LHCN-M2 (cell line): Measurements from ENCODE around the gene CFC1. TPM values are rescaled to one million over a fixed set of nuclear protein-coding genes. Genes with fewer than 3 reads are reported as not detected.
"Not testable (repeated sequence)": the region's sequence is repeated elsewhere in the genome, so short reads cannot be mapped to it uniquely, and the experiment has no call there.

ENCODE experiments used
- DNase-seq: peaks from one replicate; pipeline ENCODE4 v3.0.0-alpha.2; 2012; ENCODE audit warnings: low read depth
- polyA plus RNA-seq: library from polyadenylated mRNA; unstranded; fragments of >200 nt; gene quantifications from one replicate; pipeline ENCODE4 v1.2.1, GENCODE V29; 2012; ENCODE audit warnings: missing spikeins
- total RNA-seq: library from RNA; depleted of rRNA; stranded (reverse); fragments of >200 nt; gene quantifications from 2 replicates; pipeline ENCODE4 v1.2.3, GENCODE V29; 2014; rRNA removed

The CFC1 gene
- total RNA-seq, result not detected in 2 replicates
- polyA plus RNA-seq, result not detected

DNA sequence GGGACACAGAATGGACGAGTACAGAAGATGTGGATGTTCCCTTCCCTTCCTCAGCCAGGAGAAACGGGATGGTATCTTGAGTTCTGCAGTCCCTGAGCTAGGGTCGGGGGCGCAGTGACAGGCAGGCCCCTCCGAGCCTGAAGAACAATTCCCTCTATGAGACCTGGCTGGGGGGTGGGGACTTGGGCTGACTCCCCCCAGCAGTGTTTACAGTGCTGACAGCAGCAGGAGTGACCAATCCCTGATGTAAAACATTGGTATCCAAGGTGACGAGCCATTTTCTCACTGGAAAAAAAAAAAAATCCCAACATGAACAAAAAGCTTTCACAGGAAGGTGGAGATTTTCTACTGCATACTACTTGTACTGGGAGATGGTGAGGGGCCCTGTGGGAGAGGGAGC lies at the start of gene CFC1:
TSS of gene CFC1 (minus strand) at position 183 of the 400 bp plus-strand sequence. CDS start 288 bp downstream, outside the sequence.
- not testable (repeated sequence) for DNase-seq

DNA sequence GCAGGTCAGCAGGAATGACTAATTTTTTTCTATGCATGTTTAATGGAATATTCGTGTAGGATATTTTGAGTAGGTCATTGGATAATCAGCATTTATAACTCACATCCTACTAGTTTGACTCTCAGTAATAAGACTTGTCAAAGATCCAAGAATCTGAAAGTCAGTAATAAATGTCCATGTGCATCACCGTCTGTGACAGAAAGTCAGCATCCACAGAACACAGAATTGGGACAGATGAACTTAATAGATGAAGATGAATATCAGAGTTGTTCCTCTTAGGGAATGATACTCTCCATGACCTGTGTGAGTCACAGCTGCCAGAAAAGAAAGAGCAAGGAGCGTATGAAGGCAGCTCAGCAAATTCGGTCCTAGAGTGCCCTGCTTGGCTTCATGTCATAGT lies 42.3 kb upstream of the CFC1 start:
- DNase-seq, result not testable (repeated sequence)

DNA sequence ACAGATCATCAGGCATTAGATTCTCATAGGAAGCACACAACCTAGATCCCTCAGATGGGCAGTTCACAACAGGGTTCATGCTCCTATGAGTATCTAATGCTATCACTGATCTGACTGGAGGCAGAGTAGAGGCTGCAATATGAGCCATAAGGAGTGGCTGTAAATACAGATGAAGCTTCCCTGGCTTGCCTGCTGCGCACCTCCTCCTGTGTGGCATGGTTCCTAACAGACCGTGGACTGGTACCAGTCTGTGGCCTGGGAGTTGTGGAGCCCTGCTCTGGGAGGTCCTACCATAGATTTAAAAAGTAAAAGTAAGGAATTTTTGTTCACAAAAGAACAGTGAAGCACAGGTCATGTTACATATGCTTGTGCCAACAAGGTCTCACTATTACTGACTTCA lies 39.6 kb upstream of the CFC1 start:
- DNase-seq, result not testable (repeated sequence)

DNA sequence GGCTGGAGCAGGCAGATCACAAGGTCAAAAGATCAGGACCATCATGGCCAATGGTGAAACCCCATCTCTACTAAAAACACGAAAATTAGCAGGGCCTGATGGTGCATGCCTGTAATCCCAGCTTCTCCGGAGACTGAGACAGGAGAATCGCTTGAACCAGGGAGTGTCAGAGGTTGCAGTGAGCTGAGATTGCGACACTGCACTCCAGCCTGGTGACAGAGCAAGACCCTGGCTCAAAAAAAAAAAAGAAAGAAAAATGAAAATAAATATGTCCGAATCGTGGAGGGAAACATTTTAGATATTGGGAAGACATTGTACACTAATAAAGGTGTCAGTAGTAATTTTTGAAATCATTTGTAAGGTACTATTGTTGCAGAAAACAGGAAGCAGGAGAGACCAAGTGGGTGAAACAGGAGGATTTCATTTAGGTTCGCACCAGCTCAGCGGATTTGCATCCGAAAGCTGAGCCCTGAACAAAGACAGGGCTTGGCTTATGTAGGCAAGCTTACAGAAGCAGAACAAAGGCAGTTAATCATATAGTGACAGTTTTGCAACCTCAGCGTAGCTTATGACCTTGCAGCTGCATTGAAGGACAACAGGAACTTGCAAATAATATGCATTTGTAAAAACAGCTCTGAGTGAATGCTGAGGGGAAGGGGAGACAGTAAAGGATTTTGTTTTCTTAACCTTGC lies 29.6 kb upstream of the CFC1 start:
- not testable (repeated sequence) for DNase-seq

DNA sequence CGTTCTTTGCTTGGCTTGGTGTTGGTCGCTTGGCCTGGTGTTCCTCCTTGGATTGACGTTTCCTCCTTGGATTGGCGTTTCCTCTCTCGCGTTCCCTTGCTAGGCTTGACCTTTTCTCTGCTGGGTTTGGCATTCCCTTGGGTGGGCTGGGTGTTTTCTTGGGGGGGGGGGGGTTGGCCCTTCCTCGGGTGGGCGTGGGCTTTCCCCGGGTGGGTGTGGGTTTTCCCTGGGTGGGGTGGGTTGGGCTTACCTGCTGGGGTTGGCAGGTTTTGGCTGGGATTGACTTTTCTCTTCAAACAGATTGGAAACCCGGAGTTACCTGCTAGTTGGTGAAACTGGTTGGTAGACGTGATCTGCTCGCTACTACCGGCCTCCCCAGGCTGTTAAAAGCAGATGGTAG lies 11.8 kb upstream of the CFC1 start, which contains the start of gene POTEJ:
TSS of gene POTEJ (plus strand) at position 301 of the 400 bp plus-strand sequence. CDS start at position 394, 93 bp downstream.
- DNase-seq, result not testable (repeated sequence)

DNA sequence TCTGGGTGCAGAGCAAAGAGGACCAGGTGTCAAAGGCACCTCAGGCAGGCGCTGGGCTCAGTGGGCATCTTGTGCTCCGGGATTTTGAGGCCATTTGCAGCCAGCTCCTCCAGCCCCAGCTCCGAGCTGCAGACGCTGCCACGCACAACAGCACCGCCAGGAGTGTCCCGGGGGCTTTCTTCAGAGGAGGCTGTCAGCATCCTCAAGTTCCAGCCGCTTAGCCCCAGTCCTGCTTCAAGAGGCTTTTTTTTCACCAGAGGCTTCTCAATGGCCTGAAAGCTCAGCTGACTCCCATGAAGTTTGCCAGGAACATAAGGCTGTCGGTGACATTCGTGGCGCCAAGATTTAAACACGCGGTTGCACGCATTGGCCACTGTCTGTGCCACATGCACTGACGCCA lies 11.1 kb upstream of the CFC1 start:
- DNase-seq, result not testable (repeated sequence)

DNA sequence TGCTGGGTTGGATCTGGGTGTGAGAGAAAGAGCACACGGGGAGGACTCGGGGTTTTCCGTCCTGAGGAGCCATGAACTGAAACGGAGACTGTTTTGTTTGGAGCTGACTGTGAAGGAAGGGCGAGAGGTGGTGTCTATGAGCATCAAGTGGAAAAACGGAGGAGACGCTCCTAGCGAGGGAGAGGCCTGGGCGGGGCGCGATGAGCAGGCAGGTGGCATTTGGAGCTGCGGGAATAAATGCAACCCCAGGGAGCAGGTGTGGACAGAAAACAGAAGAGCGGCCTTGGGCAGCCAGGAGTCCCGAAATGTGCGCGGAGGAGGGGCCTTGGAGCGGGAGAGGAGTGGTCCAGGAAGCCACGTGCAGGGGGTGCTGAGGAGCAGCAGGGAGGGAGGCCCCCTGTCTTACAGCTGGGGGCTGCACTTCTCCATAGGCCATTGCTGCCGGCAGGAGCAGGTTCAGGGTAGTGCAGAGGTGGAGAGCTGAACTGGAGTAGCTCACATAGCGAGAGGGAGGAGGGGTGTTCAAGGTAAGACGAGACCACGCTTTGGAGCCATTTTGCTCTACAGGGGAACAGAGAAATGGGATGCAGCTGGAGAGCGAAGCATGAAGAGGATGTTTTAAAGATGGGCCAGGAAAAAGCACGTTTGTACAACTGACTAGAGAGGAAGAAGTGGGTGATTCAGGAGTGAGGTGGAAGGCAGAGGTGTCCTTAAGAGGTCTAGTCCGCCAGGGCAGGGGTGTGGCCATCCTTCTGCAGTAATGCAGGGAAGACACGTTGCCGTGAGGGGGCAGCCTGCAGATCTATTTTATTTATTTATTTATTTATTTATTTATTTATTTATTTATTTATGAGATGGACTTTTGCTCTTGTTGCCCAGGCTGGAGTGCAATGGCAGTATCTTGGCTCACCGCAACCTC lies 9.9 kb upstream of the CFC1 start:
- DNase-seq, result not testable (repeated sequence)

DNA sequence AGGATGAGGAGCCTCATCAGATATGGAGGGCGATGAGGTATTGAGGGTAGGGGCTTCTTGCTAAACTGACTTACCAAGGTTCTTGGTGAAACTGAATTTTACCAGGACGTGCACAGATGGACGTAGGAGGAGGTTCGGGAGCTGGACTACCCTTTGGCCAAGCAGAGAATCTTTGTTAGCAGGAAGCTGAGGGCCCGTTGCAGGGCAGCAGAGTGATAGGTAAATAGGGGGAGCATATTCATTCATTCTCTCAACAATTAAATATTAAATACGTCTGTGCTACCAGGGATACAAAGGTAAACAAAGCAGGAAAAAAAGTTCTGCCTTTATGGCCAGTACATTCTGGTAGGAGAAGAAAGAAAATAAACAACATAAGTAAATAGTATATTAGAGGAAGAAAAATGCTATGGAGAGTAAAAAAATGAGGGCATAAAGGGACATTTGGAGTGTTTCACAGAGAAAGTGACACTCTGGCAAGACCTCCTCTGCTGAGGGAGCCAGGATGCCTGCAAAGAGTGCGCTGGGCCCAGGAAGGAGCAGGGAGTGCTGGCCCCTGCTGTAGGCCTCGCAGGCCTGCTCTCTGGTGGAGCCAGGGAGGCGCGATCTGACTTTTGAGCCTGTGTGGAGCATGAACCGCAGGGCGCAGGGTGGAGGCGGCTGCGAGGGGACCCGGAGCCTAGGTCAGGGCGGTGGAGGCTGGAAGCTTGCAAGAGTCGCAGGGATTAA lies 9.1 kb upstream of the CFC1 start:
- not testable (repeated sequence) for DNase-seq

DNA sequence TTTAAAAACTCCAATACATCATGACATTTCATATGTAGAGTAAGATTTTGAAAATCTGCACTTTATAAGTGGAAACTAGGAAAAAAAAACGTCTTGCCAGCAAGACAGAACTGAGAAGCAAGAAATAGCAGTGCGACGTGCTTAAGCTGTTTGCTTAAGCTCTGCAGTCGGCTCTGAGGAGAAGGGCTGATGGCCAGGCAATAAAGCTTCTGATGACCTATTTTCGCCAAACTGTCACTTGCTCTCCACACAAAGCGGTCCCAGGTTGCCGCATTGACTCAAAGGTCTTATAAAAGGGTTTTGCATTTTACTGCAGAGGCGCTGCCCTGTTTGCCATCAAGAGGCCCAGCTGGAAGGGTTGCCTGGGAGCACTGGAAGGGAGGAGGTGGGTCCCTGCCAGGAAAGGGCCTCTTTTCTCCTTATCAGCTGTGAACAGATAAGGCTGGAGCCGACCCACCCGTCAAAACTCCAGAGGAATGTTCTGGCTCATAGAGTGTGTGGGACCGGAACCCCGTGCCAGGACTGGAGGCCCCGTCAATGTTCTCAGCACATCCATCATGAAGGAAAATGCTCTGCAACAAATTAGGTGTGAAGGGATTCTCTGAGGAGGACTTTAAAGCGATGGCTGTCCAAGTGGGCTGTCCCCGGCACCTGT lies 2.4 kb upstream of the CFC1 start:
- not testable (repeated sequence) for DNase-seq

DNA sequence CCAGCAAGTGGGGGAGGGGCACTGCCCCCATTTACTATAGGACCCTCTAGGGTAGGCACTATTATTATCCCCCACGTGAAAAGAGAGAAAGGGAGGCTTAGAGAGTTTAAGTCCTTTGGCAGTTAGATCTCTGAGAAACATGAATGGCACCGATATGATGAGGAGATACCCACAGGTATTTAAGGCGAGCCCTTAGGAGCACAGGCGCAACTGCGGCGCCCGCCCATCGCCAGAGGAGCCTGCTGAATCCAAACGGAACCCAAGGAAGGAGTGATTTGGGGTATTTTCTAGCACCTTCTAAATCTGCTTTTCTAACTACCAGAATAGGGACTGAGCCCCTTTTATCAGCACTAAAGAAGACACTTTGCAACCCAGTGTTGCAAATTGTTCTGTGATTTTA lies 551 bp upstream of the CFC1 start:
- not testable (repeated sequence) for DNase-seq

DNA sequence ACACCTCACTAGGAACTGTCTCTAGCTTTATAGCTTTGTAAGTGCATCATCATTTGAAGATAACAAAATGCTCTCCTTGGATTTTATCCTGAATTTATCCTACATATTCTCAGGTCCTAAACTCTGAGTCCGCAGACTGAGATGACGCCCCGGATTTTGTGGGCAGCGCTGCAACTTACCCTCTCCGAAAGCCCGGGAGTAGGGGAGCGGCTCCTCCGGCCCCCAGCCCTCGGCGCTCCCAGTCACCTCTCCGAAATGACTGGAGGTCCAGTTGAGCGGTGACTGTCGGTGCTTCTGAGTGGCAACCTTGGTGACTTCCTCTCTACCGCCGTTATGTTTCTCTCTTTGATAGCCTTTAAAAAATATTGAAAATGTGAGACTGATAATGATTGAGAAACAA lies 912 bp downstream of the CFC1 start:
- not testable (repeated sequence) for DNase-seq

DNA sequence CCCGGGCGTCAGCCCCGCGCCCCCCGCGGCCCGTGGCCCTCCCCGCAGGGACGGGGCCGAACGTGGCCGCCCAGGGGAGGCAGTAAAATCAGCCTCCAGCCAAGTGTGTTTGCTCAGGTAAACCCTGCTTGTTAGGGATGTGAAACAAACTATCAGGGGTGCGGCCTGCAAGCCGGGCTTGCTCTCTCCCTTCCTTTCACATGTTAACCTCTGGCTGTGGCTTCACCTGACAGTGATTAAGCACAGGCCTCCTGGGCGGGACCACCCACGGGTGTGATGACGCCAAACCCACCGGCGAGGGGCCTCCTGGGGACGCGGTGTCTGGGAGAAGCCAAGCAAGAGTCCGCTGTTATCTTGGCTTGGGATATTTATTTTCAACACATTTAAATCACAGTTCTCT lies 1.4 kb downstream of the CFC1 start:
- DNase-seq, result not testable (repeated sequence)

DNA sequence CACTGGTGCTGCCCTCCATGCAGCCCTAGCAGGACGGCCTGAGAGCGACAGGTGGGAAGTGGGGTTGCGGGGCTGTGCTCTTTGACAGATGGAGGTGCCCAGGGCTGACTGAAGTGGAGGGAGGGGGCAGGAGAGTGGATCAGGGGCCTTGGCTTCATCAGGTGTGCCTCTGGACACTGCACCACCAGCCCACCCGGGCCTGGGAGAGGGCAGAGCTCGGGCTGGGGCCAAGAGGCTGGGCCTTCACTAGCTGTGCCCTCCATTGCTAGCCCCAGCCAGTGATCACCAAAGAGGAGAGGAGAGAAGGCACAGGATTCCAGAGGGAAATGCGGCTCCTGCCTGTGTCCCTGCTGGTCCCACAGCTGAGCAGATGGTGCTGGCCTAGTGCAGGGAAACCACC lies 2.6 kb downstream of the CFC1 start:
- DNase-seq, result not testable (repeated sequence)

DNA sequence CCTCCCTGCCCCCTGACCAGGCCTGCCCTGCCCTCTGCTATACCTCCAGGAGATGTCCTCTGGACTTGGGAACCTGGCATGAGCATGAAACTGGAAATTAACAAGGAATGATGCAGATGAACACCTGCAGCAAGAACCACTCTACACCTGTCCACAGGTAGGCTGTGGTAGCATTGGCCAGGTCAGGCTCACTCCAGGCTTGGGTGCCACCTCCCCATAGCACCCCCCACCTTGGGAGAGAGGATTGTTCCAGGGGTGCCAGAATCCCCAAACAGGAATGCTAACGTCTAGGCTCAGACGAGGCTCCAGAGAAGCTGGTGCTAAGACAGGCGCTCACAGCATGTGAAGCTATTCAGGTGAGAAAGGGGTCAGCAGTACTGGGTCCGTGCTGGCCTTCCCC lies 5.4 kb downstream of the CFC1 start:
- DNase-seq, result not testable (repeated sequence)

DNA sequence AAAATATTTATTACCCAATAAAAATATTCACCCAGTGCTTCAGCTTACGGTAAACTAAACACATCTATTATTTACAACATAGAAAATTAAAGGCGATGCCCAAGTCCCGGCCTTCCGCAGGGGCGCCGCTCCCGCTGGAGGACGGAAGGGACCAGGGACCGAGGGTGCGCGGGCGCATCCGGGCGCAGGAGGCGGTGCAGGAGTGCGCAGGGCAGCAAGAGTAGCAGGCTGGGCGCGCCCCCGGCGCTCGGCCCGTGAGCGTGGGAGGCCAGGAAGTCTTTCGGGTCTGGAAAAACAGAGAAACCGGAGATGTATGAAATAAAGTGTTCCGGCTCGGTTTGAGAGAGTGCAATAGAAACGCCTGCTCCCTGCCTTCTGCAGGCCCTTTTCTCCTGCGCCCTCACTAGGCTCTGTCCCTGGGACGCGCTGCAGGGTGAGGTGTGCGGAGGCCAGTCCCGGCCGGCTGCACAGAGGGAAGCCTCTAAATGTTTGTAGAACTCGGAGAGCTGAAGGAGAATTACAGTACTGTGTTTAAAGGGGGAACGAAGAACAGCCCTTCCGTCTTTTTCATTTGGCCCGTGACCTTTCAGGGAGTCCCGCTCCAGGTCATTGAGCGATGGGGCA lies 6.5 kb downstream of the CFC1 start:
- DNase-seq, result not testable (repeated sequence)

DNA sequence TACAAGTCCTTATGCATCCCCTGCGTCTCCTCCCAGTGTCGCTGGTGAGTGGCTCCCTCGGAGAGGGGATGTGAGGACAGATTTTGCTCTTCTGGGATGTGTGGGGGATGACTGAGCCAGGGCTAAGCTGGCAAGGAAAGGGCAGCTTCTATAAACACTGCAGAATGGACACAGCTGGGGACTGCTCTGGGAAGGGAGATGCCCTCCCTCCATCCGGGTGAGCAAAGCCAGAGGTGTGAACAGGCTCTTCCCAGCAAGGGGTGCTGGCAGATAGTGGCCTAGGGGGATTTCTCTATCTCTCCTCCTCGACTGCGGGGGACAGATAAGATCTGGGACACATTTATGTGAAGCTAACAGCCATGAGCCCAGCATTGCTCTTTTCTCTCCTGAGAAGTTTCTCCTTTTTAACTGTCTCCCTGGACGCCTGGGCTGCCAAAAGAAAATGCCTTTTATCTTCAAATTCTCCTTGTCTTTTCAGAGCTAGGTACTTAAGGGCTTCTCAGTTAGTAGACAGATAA lies 8.5 kb downstream of the CFC1 start:
- not testable (repeated sequence) for DNase-seq

DNA sequence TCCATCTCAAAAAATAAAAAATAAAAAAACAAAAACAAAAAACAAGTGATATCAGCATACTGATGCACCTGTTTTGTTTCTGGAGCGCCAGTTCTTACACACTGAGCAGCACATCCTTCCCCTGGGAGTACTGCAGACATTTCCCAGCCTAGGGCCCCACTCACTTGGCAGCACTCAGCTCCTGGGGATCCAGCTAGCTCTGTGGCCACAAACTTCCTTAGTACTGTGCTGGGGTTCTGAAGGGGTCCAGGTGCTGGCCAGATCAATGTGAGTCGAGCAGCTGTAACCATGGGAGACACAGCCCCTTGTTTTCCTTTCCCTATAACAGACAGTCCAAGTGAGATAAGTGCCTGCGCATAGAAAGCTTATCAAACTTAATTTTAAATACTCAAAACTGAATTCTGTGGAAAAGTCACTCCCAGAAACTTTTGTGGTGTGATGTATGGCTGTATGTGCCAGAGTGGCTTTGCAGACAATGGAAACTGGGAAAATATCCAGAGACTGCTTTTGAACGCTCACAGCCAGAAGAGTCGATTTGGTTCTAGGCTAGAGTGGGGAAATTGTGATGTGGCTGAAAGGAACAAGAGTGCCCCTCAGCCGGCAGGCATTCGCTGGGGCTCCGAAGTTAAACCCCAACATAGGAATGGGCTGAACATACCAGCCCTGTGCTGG lies 9.1 kb downstream of the CFC1 start:
- not testable (repeated sequence) for DNase-seq

DNA sequence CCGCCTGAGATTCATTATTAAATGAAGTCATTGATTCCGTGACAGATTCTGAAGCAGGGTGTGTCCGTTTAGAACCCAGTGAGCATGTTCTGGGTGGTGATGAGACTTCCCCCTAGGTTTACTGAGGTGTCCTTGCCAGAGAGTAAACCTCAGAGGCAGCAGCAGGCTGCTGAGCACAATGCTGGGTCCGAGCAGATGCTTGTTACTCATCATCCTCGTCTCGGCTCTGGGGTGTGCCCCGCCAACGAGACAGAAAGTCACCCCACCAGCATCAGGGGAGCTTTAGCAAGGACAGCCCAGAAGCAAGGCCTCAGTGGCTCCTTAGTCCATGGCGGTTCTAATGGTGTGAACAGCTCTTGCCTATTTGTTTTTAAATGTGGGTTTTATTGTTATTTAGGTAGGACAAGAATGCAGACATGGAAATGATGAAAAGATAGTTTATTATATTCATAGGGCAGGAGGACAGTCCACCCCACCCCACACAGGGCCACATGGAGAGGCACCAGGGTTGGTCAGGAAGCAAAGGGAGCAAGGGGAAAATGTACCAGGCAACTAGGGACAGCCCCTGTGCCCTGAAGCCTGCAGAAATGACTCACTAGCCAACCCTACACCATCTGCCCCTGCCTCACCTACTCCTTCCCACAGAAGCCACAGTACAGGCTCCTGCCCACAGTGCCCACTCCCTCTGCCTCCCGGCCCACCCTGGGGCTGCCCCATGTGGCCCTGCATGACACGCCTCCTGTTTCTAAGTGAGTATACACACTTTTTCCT lies 10.5 kb downstream of the CFC1 start:
- DNase-seq, result not testable (repeated sequence)

DNA sequence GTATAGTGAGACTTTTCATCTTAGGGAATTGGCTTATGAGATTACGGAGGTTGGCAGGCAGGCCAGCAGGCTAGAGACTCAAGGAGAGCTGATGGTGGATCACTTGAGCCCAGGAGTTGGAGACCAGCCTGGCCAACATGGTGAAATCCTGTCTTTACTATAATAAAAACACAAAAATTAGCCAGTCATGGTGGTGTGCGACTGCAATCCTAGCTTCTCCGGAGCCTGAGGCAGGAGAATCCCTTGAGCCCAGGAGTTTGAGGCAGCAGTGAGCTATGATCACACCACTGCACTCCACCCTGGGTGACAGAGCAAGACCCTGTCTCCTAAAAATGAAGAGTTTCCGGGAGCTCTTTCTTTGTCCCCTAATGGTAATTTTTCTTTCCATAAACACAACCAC lies 14.6 kb downstream of the CFC1 start:
- DNase-seq, result not testable (repeated sequence)
